ENCODE data around the gene UBE2D2.

The UBE2D2 gene

GRCh38 chr5:139569270-139569955 is 8.3 kb downstream of the UBE2D2 start:
- no peak overlapping the region for H3K4me3 ChIP-seq (ENCODE audit: low read depth, low read length)
- TF ChIP-seq CTCF (IDR thresholded peaks at IDR 0.05; ENCODE audit: low read depth, low read length): no peak
- no peak for DNase-seq (ENCODE audit: low read depth, low spot score)
- in situ Hi-C loops (cut with HindIII; ENCODE audit: low sequenced_read_pairs): no loop called here

GRCh38 chr5:139571543-139571942 is 10.4 kb downstream of the UBE2D2 start:
- no peak overlapping the region for H3K4me3 ChIP-seq (ENCODE audit: low read depth, low read length)
- no peak for TF ChIP-seq CTCF (IDR thresholded peaks at IDR 0.05; ENCODE audit: low read depth, low read length)

GRCh38 chr5:139571966-139572365 is 10.8 kb downstream of the UBE2D2 start:
- DNase-seq (ENCODE audit: low read depth, low spot score): no peak
- H3K4me3 ChIP-seq (ENCODE audit: low read depth, low read length): no peak overlapping the region
- in situ Hi-C loops (cut with HindIII; ENCODE audit: low sequenced_read_pairs): no loop called here
- no peak for TF ChIP-seq CTCF (IDR thresholded peaks at IDR 0.05; ENCODE audit: low read depth, low read length)

More at GRCh38 chr5:139571543-139571942, 10.4 kb downstream of the UBE2D2 start:
- in situ Hi-C loops (cut with HindIII; ENCODE audit: low sequenced_read_pairs): no loop called here
- no peak for DNase-seq (ENCODE audit: low read depth, low spot score)

GRCh38 chr5:139574641-139575312 is 13.6 kb downstream of the UBE2D2 start:
- TF ChIP-seq CTCF (IDR thresholded peaks at IDR 0.05; ENCODE audit: low read depth, low read length): peak; percentile 79
- in situ Hi-C loops (cut with HindIII; ENCODE audit: low sequenced_read_pairs): no loop called here
- DNase-seq (ENCODE audit: low read depth, low spot score): peak; percentile 48

GRCh38 chr5:139575313-139575646 is 14.1 kb downstream of the UBE2D2 start:
- DNase-seq (ENCODE audit: low read depth, low spot score): no peak
- H3K4me3 ChIP-seq (ENCODE audit: low read depth, low read length): no peak overlapping the region
- TF ChIP-seq CTCF (IDR thresholded peaks at IDR 0.05; ENCODE audit: low read depth, low read length): no peak
- in situ Hi-C loops (cut with HindIII; ENCODE audit: low sequenced_read_pairs): no loop called here

More at GRCh38 chr5:139574641-139575312, 13.6 kb downstream of the UBE2D2 start:
- no peak overlapping the region for H3K4me3 ChIP-seq (ENCODE audit: low read depth, low read length)

GRCh38 chr5:139575751-139576150 is 14.6 kb downstream of the UBE2D2 start:
- in situ Hi-C loops (cut with HindIII; ENCODE audit: low sequenced_read_pairs): no loop called here
- no peak for TF ChIP-seq CTCF (IDR thresholded peaks at IDR 0.05; ENCODE audit: low read depth, low read length)
- H3K4me3 ChIP-seq (ENCODE audit: low read depth, low read length): no peak overlapping the region
- DNase-seq (ENCODE audit: low read depth, low spot score): no peak

All from astrocyte of the spinal cord (primary cell).